Brain microvascular endothelial cell (primary cell): Measurements from ENCODE around the gene MSRB2.

ENCODE experiments used
- DNase-seq: peaks from one replicate; pipeline ENCODE4 v3.0.0-alpha.2; 2020
- H3K27ac ChIP-seq: fragments of 250-450 bp; sonication (Bioruptor Pico); 2 replicates; pipeline ENCODE4 v1.5.1; 2020; ENCODE audit warnings: mild to moderate bottlenecking, moderate library complexity
- H3K27me3 ChIP-seq: fragments of 250-450 bp; sonication (Bioruptor Pico); replicated peaks from 2 replicates; pipeline ENCODE4 v1.5.1; 2020; ENCODE audit warnings: mild to moderate bottlenecking
- H3K36me3 ChIP-seq: fragments of 250-450 bp; sonication (Bioruptor Pico); replicated peaks from 2 replicates; pipeline ENCODE4 v1.5.1; 2020; ENCODE audit warnings: mild to moderate bottlenecking
- H3K4me3 ChIP-seq: 2 replicates; pipeline ENCODE4 v1.5.1; 2011; ENCODE audit warnings: low read depth, mild to moderate bottlenecking, control low read depth, low read length, moderate library complexity
- in situ Hi-C: cut with HindIII; loops from 2 replicates; pipeline ENCODE4 v1.10.0; 2017; ENCODE audit warnings: low sequenced_read_pairs, low pct_ligation_motif_present
- TF ChIP-seq, protein P1 (sequence below): IDR thresholded peaks from 2 replicates; pipeline ENCODE4 v1.5.1; 2011; ENCODE audit warnings: low read depth, mild to moderate bottlenecking, moderate library complexity, low read length, control low read depth, inconsistent platforms; ENCODE audit errors: missing control alignments

Gene MSRB2

DNA sequence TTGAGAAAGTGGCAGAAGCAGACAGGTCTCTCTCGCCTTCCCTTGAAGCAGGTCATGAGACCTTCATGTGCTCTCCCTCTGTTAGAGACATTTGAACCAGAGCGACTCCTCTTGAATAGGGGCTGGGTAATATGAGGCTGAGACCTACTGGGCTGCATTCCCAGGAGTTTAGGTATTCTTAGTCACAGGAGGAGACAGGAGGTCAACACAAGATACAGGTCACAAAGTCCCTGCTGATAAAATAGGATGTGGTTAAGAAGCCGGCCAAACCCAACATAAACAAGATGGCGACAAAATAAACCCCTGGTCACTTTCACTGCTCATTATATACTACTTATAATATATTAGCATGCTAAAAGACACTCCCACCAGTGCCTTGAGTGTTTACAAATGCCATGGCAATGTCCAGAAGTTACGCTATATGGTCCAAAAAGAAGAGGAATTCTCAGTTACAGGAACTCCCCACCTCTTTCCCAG is 43.5 kb upstream of the MSRB2 start:
- Histone ChIP-seq H3K27me3 (peaks cover 2% of the 10 kb centered on the region), H3K36me3 (no peaks in the 10 kb centered on the region), H3K4me3 (no peak overlapping the region), H3K27ac (no peak overlapping the region)
- no peak for DNase-seq
- TF ChIP-seq, protein P1, sequence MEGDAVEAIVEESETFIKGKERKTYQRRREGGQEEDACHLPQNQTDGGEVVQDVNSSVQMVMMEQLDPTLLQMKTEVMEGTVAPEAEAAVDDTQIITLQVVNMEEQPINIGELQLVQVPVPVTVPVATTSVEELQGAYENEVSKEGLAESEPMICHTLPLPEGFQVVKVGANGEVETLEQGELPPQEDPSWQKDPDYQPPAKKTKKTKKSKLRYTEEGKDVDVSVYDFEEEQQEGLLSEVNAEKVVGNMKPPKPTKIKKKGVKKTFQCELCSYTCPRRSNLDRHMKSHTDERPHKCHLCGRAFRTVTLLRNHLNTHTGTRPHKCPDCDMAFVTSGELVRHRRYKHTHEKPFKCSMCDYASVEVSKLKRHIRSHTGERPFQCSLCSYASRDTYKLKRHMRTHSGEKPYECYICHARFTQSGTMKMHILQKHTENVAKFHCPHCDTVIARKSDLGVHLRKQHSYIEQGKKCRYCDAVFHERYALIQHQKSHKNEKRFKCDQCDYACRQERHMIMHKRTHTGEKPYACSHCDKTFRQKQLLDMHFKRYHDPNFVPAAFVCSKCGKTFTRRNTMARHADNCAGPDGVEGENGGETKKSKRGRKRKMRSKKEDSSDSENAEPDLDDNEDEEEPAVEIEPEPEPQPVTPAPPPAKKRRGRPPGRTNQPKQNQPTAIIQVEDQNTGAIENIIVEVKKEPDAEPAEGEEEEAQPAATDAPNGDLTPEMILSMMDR: no peak
- in situ Hi-C loops: no loop called here

DNA sequence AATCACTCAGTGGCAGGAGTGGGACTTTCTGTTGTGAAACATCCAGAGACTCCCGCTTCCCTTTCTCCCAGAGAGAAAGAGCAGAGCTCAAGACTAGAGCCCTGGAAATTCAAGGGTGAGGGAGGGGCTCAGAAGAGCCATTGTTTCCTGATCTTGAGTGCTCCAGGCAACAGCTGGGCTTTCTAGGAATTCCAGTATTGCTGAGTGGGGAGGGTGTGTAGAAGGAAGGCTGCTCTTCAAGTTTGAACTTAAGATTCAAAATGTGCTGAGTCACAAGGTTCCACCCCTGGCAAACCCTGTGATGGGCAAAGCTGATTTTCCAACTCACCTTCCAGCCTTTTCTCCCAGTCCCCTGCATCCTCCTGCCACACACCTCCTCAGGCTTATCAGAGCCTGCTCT is 42.3 kb upstream of the MSRB2 start:
- TF ChIP-seq, protein P1: no peak
- Histone ChIP-seq H3K27ac (no peak overlapping the region), H3K36me3 (no peaks in the 10 kb centered on the region), H3K27me3 (peaks cover 4% of the 10 kb centered on the region), H3K4me3 (no peak overlapping the region)
- no peak for DNase-seq
- in situ Hi-C loops: no loop called here

DNA sequence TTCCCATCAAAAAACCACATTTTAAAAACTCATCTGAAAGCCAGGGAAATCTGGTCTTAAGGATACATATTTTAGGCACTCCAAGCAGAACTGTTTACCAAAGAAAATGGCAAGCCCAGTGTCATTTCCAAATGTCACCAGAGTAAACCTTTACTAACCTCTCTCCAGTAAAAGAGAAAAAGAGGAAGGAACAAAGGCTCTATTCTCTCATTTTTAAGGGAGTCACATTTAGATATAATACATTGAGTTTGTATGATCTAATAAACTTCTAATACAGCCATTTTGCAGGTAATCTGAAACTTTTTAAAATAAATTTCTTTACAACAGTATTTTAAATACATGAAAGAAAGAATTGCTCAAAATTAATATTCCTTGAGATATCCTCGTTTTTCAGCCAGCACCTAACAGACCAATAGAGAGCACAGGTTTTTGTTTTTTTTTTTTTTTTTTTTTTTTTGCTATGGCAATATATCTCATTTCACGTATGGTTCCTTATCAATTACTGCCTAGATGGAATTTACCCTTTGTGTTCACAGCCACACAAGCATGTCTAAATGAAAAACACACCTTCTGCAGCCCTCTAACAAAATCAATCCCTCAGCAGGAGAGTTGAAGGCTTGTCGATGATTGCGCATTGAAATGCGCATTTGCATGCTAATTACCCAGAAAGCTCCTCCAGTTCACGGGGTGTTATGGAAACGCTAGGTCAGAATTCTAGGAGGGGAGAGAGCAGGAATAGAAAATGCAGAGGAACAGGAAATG is 39.8 kb upstream of the MSRB2 start:
- Histone ChIP-seq H3K36me3 (no peaks in the 10 kb centered on the region), H3K27ac (no peak overlapping the region), H3K4me3 (no peak overlapping the region), H3K27me3 (peaks cover 2% of the 10 kb centered on the region)
- TF ChIP-seq, protein P1: no peak
- in situ Hi-C loops: no loop called here
- no peak for DNase-seq

DNA sequence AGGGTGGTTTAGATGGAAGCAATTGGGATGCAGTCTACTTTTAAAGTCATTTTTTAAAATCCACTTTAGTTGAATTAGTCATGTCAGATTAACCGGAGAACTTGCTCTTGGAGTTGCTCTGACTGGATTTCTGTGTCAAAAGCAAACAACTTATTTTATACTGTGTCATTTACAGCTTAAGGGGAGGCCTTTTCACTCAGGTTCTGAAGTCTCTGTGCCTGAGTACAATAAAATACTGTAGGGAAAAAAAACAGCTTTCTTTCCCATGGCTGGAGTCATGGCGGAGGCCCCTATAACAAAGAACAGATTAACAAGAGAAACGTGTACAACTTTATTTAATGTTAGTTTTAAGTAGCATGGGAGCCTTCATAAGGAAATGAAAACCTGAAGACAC is 39.2 kb upstream of the MSRB2 start:
- H3K4me3 ChIP-seq: no peak overlapping the region
- TF ChIP-seq, protein P1: no peak
- no peaks in the 10 kb centered on the region for H3K36me3 ChIP-seq
- H3K27ac ChIP-seq: no peak overlapping the region
- in situ Hi-C loops: no loop called here
- no peak for DNase-seq
- H3K27me3 ChIP-seq: peaks cover 2% of the 10 kb centered on the region

DNA sequence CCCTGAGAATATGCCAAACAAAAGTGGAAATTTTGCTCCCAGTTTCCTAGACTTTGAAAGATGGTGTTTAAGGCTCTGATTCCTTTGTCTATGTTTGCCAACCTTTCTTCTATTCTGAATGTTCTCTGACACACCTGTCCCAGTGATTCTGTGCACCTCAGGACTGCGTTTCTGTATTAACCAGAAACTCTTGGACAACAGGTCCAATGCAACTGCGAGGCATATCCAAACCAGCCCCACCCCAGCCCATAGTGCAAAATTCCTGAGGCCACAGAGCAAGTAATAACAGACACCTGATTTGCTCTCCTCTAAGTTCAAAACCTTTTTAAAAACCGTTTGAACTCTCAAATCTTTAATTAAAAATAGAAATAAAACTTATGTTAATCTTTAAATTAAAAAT is 37.0 kb upstream of the MSRB2 start:
- H3K27me3 ChIP-seq: peaks cover 2% of the 10 kb centered on the region
- H3K27ac ChIP-seq: no peak overlapping the region
- no peak for DNase-seq
- TF ChIP-seq, protein P1: no peak
- no peak overlapping the region for H3K4me3 ChIP-seq
- no peaks in the 10 kb centered on the region for H3K36me3 ChIP-seq
- in situ Hi-C loops: no loop called here

DNA sequence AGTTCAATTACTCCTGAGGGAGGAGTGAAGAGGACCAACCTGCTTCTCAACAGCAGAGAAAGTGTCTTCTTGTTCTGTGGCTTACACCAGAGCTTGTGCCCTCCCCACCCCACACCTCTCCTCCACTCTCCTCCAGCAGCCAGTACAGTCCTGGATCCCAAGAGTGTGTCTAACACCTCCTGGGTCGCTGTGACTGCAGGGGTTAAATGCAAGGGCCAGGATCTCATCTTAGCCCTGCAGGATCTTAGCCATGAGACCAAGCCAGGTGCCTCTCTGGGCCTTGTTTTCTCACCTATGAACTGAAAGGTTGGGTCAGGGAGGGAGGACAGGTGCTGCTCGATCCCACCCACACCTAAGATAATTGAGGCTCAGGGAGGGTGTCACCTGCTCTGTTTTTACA is 34.5 kb upstream of the MSRB2 start:
- no peak overlapping the region for H3K27ac ChIP-seq
- peaks cover 2% of the 10 kb centered on the region for H3K27me3 ChIP-seq
- TF ChIP-seq, protein P1: no peak
- DNase-seq: no peak
- H3K36me3 ChIP-seq: no peaks in the 10 kb centered on the region
- H3K4me3 ChIP-seq: no peak overlapping the region
- in situ Hi-C loops: no loop called here
